ENCODE data around the gene UGT1A8. TPM values are rescaled to one million over a fixed set of nuclear protein-coding genes. Genes with fewer than 3 reads are reported as not detected.

Gene UGT1A8
- total and polyA plus RNA-seq, 11 donors = not detected

DNA sequence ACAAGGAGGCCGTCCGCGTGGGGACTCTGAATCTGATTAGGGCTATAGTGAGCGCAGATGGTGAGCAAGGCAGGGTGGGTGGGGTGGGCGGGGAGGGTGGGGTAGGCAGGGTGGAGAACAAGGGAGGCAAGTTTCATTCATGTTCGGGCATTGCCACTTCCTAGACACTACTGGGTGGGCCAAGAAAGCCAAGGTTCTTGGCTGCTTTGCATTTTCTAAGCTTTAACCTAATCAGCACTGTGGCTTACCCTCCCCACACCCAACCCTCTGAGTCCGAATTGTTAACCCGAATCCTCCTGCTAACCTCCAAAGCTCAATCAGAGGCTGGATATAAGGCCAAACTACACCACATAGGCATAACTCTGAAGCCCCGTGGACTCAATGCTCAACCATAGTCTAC is 178.8 kb downstream of the UGT1A8 start:
- no peaks in the 10 kb centered on the region for H3K4me1 ChIP-seq
- no peaks in the 10 kb centered on the region for H3K27me3 ChIP-seq
- TF ChIP-seq, protein P1, sequence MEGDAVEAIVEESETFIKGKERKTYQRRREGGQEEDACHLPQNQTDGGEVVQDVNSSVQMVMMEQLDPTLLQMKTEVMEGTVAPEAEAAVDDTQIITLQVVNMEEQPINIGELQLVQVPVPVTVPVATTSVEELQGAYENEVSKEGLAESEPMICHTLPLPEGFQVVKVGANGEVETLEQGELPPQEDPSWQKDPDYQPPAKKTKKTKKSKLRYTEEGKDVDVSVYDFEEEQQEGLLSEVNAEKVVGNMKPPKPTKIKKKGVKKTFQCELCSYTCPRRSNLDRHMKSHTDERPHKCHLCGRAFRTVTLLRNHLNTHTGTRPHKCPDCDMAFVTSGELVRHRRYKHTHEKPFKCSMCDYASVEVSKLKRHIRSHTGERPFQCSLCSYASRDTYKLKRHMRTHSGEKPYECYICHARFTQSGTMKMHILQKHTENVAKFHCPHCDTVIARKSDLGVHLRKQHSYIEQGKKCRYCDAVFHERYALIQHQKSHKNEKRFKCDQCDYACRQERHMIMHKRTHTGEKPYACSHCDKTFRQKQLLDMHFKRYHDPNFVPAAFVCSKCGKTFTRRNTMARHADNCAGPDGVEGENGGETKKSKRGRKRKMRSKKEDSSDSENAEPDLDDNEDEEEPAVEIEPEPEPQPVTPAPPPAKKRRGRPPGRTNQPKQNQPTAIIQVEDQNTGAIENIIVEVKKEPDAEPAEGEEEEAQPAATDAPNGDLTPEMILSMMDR (IDR thresholded peaks at IDR 0.05) = no peak
- TF ChIP-seq POLR2A (IDR thresholded peaks at IDR 0.05) = no peak
- DNase-seq (no peak), ATAC-seq (no peak)
- no peak overlapping the region for H3K27ac ChIP-seq
- no peaks in the 10 kb centered on the region for H3K36me3 ChIP-seq
- WGBS, 4 donors = 84 to 88% (median 85%) methylated on average over 9 of the region's 9 CpGs
- H3K9me3 ChIP-seq = no peaks in the 10 kb centered on the region
- intact Hi-C loops (cut with DNase I) = no loop called here
- no peak overlapping the region for H3K4me3 ChIP-seq

DNA sequence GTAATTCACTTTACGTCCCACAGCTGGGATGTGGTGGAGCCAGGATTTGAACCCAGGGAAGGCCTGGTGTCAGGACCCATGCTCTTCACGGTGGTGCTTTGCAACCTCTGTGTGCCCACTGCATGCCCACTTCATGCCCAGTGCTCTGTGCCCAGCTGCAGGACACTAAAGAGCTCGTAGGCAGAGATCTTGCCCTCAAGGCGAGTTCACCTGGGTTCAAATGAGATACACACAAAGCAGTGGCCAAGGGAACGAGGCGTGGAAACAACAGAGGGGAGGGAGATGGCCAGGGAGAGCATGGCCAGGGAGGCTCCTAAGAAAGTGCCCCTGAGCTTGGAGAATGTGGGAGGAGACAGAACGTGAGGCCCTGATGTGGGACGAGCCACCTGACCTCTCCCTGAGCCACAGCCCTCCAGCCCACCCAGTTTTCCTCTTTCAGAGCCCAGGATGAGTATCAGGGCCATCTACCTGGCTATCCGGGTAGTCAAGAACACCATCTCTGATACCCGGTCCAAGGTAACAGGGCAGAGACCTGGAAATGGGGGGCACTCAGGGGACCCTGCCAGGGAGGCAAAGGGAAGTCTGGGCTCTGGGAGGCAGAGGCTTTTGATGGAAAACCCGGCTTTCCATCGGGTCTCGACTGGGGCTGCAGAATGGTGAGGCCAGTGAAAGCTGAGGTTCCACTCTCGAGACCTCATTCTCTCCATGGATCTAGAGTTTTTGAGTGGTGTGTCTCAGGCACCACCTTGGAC is 181.1 kb downstream of the UGT1A8 start:
- Histone ChIP-seq H3K27ac (no peak overlapping the region), H3K4me3 (no peak overlapping the region), H3K27me3 (no peaks in the 10 kb centered on the region), H3K4me1 (no peaks in the 10 kb centered on the region), H3K36me3 (no peaks in the 10 kb centered on the region), H3K9me3 (no peaks in the 10 kb centered on the region)
- intact Hi-C loops (cut with DNase I) = no loop called here
- no peak for ATAC-seq
- DNase-seq = no peak
- TF ChIP-seq POLR2A (IDR thresholded peaks at IDR 0.05) = no peak
- TF ChIP-seq, protein P1 (IDR thresholded peaks at IDR 0.05) = no peak
- WGBS, 4 donors = 74 to 79% (median 77%) methylated on average over 14 of the region's 14 CpGs

DNA sequence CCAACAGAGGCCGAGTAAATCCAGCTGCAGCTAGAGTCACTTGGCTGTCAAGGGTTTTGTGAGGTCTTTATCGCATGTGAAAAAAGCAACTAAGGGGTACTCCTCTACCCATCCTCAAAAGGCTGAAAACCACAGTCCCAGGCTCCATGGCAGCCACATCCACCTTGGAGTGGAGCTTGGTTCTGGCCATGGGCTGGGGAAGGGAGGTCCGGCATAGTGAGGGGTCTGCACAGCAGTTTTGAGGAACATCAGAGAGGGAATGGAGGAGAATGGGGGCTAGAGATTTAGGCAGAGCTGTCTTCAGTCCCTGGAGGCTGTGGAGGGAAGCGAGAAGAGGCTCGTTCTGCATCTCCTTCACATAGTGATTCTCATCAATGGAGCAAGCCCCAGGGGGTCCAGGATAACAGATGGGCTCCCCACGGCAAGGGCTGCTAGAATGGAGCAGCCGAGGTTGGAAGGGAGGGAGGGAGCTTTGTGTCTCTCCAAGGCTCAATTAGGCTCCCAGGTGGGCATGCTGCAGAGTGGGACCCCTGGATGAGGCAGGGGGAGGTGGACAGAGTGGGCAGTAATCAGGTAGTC is 181.7 kb downstream of the UGT1A8 start:
- Histone ChIP-seq H3K27ac (no peak overlapping the region), H3K4me1 (no peaks in the 10 kb centered on the region), H3K36me3 (no peaks in the 10 kb centered on the region), H3K4me3 (no peak overlapping the region), H3K27me3 (no peaks in the 10 kb centered on the region), H3K9me3 (no peaks in the 10 kb centered on the region)
- 50 to 61% (median 57%) methylated on average over 6 to 7 of the region's 7 CpGs for WGBS, 4 donors
- no peak for ATAC-seq
- TF ChIP-seq POLR2A (IDR thresholded peaks at IDR 0.05) = no peak
- TF ChIP-seq, protein P1 (IDR thresholded peaks at IDR 0.05) = no peak
- DNase-seq = peak in 1 of 5 donors; percentile 3
- intact Hi-C loops (cut with DNase I) = no loop called here

DNA sequence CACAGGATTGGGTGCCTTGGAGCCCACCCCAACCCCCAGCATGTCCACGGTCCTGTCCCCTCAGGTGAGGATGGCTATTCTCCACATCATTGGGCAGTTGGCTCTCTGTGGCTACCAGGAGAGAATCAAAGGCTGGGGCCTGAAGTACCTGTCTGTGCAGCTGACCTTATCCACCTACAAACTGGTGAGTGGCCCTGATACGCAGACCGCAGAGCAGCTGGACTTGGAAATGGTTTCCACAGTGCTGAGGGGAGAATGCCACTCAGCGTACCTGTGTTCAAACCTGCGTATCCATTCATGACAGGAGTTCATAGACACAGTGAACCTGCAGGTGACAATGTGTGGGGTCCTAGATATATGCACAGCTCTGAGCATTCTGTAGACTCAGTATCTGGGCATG is 182.3 kb downstream of the UGT1A8 start:
- DNase-seq = no peak
- Histone ChIP-seq H3K27me3 (no peaks in the 10 kb centered on the region), H3K9me3 (no peaks in the 10 kb centered on the region), H3K36me3 (no peaks in the 10 kb centered on the region), H3K4me3 (no peak overlapping the region), H3K27ac (no peak overlapping the region), H3K4me1 (no peaks in the 10 kb centered on the region)
- intact Hi-C loops (cut with DNase I) = no loop called here
- no peak for TF ChIP-seq POLR2A (IDR thresholded peaks at IDR 0.05)
- TF ChIP-seq, protein P1 (IDR thresholded peaks at IDR 0.05) = no peak
- ATAC-seq = no peak
- 43 to 53% (median 51%) methylated on average over 4 to 5 of the region's 5 CpGs for WGBS, 4 donors

Measured in heart left ventricle (tissue), 16 donors.